Neural progenitor cell (in vitro differentiated cells): ENCODE measurements around the gene DISC1.

Experiments used
- CTCF ChIP-seq: fragments of 200-600 bp; sonication (generic); IDR thresholded peaks from 2 replicates; pipeline ENCODE4 v1.5.1; 2017; ENCODE audit warnings: antibody characterized with exemption, mild to moderate bottlenecking
- EZH2 ChIP-seq: fragments of 200-600 bp; sonication (generic); IDR thresholded peaks from 2 replicates; pipeline ENCODE4 v1.6.1; 2017; ENCODE audit warnings: antibody characterized with exemption, mild to moderate bottlenecking, moderate library complexity

- TF ChIP-seq CTCF (no peak), EZH2 (no peak)
Measured at GRCh38 chr1:231684356-231685244, 58.0 kb downstream of the DISC1 start.
